ENCODE results near the gene FTO.
A peak's percentile ranks its signal among the peaks of the same experiment; 100 is the strongest.

FTO gene

DNA sequence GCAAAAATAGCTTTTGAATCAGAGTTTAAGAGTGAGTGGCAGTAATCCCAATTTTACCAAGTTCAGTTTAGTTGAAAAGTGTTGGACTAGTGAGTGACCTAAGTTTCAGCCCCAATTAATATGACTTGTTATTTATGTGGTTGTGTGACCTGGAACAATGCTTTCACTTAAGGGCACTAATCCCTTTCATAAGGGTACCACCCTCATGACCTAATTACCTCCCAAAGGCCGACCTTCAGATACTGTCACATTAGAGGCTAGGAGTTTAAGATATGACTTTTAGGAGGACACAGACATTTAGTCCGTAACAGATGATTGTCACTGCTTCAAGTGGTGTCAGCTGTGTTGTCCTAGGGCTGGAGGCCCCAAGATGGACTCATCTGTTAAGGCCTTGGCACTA is 392.7 kb downstream of the FTO start:
- DNase-seq (ENCODE audit: low read depth in 1 of 2, low spot score in 1 of 2) = no peak
- TF ChIP-seq JUND (IDR thresholded peaks at IDR 0.05; ENCODE audit: low read depth) = no peak
- in situ Hi-C loops (cut with HindIII; ENCODE audit: low pct_unique_long_range_greater_than_20kb, low sequenced_read_pairs) = no loop called here

DNA sequence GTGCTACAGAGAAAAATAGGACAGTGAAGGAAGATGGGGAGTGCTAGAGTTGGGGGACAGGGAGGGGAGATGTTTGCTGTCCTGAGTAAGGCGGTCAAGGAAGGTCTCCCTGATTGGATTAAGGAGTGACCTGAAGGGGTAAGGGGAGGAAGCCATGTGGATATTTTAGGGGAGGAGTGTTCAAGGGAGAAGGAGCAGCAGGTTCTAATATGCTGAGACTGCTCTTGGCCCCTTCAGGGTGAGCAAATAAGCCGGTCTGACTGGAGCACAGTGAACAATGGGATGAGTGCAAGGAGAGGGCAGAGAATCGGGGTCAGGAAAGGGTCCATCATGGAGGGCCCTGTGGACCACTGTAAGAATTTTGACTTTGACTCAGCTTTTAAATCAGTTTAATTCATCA is 393.8 kb downstream of the FTO start:
- DNase-seq (ENCODE audit: low read depth in 1 of 2, low spot score in 1 of 2) = peak in 1 of 2 experiments; percentile 60
- in situ Hi-C loops (cut with HindIII; ENCODE audit: low pct_unique_long_range_greater_than_20kb, low sequenced_read_pairs) = no loop called here
- no peak for TF ChIP-seq JUND (IDR thresholded peaks at IDR 0.05; ENCODE audit: low read depth)

DNA sequence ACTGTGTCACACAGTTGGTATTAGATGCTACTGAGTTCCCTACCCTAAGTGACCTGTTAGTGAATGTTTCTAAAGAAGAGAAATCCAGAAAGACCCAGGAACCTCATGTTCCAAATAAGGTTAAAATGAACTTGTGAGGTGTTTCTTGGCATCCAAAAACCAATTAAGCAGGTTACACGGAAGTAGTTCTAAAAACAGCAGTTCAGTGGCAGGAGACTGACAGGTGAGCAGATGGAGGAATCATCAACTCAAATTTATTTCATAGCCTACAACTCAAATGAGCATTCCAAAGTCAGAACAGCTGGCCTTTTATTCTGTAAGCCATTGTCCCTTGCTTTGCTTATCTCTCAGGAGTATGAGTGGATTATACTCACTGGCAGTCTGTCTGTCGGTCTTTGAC is 394.3 kb downstream of the FTO start:
- peak in 1 of 2 experiments; percentile 43 for DNase-seq (ENCODE audit: low read depth in 1 of 2, low spot score in 1 of 2)
- no peak for TF ChIP-seq JUND (IDR thresholded peaks at IDR 0.05; ENCODE audit: low read depth)
- in situ Hi-C loops (cut with HindIII; ENCODE audit: low pct_unique_long_range_greater_than_20kb, low sequenced_read_pairs) = no loop called here

DNA sequence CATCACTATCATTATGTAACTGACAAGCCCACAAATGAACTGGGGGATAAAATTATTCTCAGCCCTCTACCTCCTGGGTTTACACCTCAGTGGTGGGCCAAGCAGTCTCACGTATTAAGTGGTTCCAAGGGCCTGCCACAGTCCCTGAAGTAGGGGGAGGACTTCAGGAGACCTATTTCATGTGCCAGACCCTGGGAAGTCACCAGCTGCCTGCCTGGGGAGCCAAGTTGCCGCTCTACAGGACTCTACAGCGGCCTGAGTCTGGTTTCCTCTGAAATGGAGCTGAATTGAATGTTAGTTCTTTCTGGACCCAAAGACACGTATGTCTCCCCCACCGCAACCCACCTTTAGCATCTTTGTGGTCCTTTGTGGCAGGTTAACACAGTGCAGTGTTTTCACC is 395.7 kb downstream of the FTO start:
- DNase-seq (ENCODE audit: low read depth in 1 of 2, low spot score in 1 of 2) = no peak
- in situ Hi-C loops (cut with HindIII; ENCODE audit: low pct_unique_long_range_greater_than_20kb, low sequenced_read_pairs) = no loop called here
- TF ChIP-seq JUND (IDR thresholded peaks at IDR 0.05; ENCODE audit: low read depth) = no peak

DNA sequence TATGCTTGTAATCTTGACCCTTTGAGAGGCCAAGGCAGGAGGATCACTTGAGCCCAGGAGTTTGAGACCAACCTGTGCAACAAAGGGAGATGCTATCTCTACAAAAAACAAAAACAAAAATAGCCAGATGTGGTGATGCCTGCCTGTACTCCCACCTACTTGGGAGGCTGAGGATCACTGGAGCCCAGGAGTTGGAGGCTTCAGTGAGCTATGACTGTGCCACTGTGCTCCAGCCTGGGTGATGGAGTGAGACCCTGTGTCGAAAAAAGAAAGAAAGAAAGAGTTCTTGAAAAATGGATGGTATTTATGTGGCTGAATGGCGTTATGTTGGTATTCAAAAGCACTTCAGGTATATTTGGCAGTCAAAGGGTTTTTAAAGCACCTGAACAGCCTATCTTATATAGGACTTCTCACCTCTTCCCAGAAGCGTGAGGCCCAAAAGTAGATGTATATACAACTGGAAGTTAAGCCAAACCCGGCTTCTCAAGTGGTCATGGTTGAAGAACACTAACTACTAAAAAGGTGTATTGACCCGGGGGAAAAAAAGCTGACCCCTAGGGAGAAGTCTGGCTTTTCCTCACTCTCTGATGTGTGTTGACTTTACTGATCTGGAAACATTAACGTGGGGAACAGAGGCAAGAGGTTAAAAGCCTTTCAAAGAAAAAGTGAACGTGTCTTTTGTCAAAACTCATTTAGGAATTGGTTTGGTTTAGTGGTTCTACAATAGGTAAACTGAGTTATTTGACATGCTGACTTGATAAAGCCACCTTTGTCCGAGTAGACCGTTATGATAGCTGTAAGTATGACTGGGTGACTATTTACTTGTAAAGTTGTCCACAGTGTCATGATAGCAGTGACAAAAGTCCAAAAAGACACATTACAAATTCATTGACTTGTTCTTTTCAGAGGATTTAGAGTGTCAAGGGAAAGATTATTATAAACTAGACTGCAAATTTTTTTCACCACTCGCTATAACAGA is 399.2 kb downstream of the FTO start:
- TF ChIP-seq JUND (IDR thresholded peaks at IDR 0.05; ENCODE audit: low read depth) = no peak
- no peak for DNase-seq (ENCODE audit: low read depth in 1 of 2, low spot score in 1 of 2)
- in situ Hi-C loops (cut with HindIII; ENCODE audit: low pct_unique_long_range_greater_than_20kb, low sequenced_read_pairs) = no loop called here

DNA sequence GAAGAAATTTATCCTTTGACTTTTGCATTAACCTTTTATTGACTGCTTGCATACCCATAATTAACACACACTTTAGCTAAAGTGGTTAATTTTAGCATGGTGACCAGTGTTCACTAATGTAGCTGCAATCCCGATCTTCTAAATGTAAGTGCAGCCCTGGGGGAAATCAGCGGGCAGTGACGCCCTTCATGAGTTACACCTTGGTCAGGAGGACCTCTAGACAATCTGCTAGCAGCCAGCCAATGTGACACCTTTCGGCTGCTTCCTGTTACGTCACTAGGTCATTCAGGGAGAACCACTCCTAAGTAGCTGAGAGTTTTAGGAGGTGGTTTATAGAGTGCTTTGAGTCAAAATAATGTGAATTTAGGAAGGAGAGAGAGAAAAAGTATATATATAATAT is 402.1 kb downstream of the FTO start:
- no peak for TF ChIP-seq JUND (IDR thresholded peaks at IDR 0.05; ENCODE audit: low read depth)
- in situ Hi-C loops (cut with HindIII; ENCODE audit: low pct_unique_long_range_greater_than_20kb, low sequenced_read_pairs) = no loop called here
- no peak for DNase-seq (ENCODE audit: low read depth in 1 of 2, low spot score in 1 of 2)

DNA sequence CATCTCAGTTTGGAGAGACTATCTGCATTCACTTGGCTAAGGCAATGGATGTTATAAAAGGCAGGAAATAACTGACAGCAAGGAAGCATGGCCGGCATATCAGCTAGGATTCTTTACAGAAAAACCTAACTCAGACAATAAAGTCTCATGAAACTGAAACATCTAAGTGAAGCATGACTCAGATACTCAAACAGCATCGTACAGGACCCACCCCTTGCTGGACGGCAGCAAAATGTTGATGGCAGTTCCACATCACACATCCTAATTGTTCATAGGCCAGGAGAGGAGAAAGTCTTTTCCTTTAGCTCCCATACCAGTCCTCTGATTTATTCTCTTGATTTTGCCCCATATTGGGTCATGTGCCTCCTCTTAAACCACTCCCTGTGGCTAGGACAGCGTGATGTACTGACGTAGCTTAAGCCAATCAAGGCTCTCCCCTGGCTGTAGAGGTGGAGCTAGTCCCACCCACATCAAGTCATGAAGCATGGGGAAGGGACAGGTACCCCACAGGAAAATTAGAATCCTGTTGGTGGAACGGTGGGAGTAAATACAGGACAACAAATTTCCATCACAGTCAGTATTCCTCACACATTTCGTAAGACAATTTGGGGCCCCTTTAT is 403.7 kb downstream of the FTO start:
- TF ChIP-seq JUND (IDR thresholded peaks at IDR 0.05; ENCODE audit: low read depth) = no peak
- in situ Hi-C loops (cut with HindIII; ENCODE audit: low pct_unique_long_range_greater_than_20kb, low sequenced_read_pairs) = no loop called here
- DNase-seq (ENCODE audit: low read depth in 1 of 2, low spot score in 1 of 2) = no peak

DNA sequence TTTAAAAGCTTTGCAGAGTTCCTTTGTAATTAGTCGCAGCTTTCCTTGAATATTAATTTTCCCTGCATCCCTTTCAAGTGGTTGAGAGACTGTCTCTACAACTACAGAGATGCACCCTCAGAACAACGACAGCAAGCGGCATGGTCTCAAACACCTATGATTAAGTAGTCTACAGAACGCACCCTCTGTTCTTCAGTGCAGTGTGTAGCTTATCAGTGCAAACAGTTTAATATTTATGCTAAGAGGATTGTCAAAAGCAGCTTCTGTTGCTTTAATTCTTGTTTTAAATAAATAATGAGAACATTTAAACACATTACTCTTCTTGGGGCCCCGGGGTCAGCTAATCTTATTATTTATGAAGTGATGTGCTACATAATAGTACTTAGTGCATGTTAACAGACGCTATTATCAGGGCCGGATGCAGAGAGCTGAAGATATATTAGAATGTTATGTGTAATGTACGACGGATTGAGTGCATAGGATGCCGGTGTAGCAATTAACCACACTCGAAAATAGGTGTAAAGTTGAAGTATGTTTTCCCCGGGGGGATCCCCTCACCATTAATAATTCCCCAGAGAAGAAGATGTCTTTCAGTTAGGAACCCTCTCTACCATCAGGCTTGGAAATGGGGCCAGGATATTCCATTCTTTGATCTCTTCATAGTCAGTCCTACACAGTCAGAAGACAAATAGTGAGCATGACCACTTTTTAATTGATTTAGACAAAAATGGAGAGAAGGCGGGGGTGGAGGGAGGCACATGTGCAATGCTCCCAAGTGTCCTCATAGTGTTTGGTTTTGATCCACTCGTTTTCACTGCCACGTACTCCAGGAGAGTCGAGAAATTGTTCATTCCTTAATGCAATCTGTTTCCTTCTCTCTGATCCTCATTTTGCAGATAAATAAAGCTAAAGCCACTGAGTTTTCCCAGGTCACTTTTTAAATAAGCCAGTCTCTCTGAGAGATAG is 406.3 kb downstream of the FTO start:
- no peak for TF ChIP-seq JUND (IDR thresholded peaks at IDR 0.05; ENCODE audit: low read depth)
- in situ Hi-C loops (cut with HindIII; ENCODE audit: low pct_unique_long_range_greater_than_20kb, low sequenced_read_pairs) = no loop called here
- DNase-seq (ENCODE audit: low read depth in 1 of 2, low spot score in 1 of 2) = no peak

DNA sequence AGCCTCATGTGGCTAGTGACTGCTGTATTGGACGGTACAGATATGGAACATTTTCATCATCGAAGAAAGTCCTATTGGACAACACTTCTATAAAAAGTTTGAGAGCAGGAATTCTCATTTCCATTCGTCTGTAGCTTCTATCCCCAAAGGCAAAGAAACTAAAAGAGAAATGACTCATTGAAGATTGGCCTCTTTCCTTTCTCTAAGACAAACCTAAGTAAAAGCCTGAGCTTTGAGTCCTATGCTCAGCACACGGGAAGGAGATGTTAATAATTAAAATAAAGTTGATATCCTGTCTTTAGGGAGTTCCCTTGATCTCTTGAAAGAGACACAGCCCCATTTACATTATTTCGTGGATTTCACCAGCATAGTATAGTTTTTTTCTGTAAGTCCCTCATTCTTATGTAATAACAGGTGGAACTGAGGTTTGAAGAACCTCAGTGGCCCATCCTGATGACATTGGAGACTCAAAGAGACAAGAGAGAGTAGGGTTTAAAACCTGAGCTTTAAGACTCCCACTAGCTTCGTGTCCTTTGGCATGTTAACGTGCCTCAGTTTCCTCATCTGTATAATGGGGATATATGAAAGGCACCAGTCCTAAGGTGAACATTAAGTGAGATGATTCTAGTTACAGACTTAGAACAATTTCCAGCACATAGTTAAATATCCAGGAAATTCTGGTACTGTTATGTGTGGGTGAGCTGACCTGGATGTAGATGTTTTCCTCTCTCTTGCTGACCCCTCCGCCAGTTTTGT is 408.7 kb downstream of the FTO start:
- in situ Hi-C loops (cut with HindIII; ENCODE audit: low pct_unique_long_range_greater_than_20kb, low sequenced_read_pairs) = no loop called here
- DNase-seq (ENCODE audit: low read depth in 1 of 2, low spot score in 1 of 2) = no peak
- TF ChIP-seq JUND (IDR thresholded peaks at IDR 0.05; ENCODE audit: low read depth) = no peak

DNA sequence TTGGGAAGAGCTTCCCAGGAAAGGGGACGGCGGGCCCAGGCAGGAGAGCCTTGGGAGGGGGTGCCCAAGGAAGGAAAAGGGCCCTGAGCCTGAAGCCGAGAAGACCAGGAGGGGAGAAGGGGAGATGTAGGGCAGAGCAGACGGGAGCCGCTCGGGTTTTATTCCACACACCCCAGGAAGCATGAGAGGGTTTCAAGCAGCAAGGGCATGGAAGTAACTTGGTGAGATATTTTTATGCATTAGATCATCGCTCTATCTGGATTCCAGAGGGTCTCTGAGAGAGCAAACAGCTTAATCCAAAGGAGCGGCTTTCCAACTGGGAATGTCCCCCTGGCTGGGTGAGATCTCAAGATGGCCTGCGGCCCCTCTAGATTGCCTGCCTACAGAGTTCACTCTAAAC is 411.6 kb downstream of the FTO start:
- DNase-seq (ENCODE audit: low read depth in 1 of 2, low spot score in 1 of 2) = no peak
- in situ Hi-C loops (cut with HindIII; ENCODE audit: low pct_unique_long_range_greater_than_20kb, low sequenced_read_pairs) = no loop called here
- no peak for TF ChIP-seq JUND (IDR thresholded peaks at IDR 0.05; ENCODE audit: low read depth)

DNA sequence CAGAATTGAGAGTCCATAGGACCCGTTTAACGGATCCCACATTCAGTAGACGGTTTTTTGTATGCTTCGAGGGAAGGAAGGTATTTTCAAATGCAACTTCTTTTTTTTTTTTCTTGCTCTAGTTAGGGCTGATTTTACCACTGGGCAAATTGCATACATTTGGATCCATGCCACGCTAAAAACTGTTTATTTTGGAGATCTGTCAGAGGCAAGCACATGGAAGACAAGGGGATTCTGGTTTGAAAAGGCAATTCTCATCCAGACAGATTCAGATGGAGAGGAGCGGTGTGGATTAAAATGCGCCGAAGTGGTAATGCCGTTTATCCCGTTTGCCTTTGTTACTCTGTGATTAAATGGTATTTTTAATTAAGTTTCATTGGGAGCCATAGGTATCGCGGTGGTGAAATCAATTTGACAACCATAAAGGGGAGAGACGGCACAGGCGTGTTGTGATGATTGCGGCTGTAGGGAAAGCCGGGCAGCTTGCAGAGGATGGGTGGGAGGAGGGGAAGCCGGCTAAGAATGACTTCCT is 412.2 kb downstream of the FTO start:
- no peak for TF ChIP-seq JUND (IDR thresholded peaks at IDR 0.05; ENCODE audit: low read depth)
- no peak for DNase-seq (ENCODE audit: low read depth in 1 of 2, low spot score in 1 of 2)
- in situ Hi-C loops (cut with HindIII; ENCODE audit: low pct_unique_long_range_greater_than_20kb, low sequenced_read_pairs) = no loop called here

All from T47D (cell line).